Caki2 (cell line): ENCODE measurements around the gene MAPK8IP3. TPM values are rescaled to one million over a fixed set of nuclear protein-coding genes. Genes with fewer than 3 reads are reported as not detected.

ENCODE experiments used
- DNase-seq: peaks from one replicate; pipeline ENCODE4 v3.0.0-alpha.2; 2015; ENCODE audit warnings: low read depth
- in situ Hi-C: cut with HindIII; loops from 2 replicates; pipeline ENCODE4 v1.10.0; 2016; ENCODE audit warnings: low sequenced_read_pairs, low pct_unique_long_range_greater_than_20kb, mixed read lengths
- total RNA-seq: library from RNA; depleted of rRNA; stranded (reverse); fragments of >200 nt; shearing (Covaris generic); gene quantifications from 2 replicates; pipeline ENCODE4 v1.2.3, GENCODE V29; 2014; ENCODE audit warnings: low replicate concordance

Gene MAPK8IP3
- total RNA-seq, 1 experiment from 2014 or later: 13.8 TPM

- in situ Hi-C loops: no loop called here
- DNase-seq: no peak
These were observed 60.7 kb downstream of the MAPK8IP3 start for GRCh38 chr16:1766701-1767100.

GRCh38 chr16:1767116-1767994, 61.4 kb downstream of the MAPK8IP3 start:
- in situ Hi-C loops: no loop called here
- no peak for DNase-seq

- no peak for DNase-seq
- in situ Hi-C loops: no loop called here
These were observed 62.2 kb downstream of the MAPK8IP3 start for GRCh38 chr16:1768061-1768766.

GRCh38 chr16:1768767-1769401, 62.9 kb downstream of the MAPK8IP3 start:
- no peak for DNase-seq
- in situ Hi-C loops: no loop called here

- DNase-seq: no peak
- in situ Hi-C loops: no loop called here
These were observed 63.7 kb downstream of the MAPK8IP3 start for GRCh38 chr16:1769402-1770300.

GRCh38 chr16:1770328-1771187, 64.6 kb downstream of the MAPK8IP3 start:
- DNase-seq: peak; percentile 75
- in situ Hi-C loops: no loop called here

GRCh38 chr16:1771188-1771863, 65.3 kb downstream of the MAPK8IP3 start, which contains the start of gene NME3:
NME3 (minus strand) TSS chr16:1771543; CDS start chr16:1771534, 9 bp downstream.
- peak; percentile 75 for DNase-seq
- in situ Hi-C loops: no loop called here

- DNase-seq: no peak
- in situ Hi-C loops: no loop called here
These were observed 65.9 kb downstream of the MAPK8IP3 start for GRCh38 chr16:1771864-1772361.

GRCh38 chr16:1772362-1772907, 66.4 kb downstream of the MAPK8IP3 start, which contains the start of gene EME2:
EME2 (plus strand) TSS chr16:1772810; CDS start chr16:1773228, 418 bp downstream.
- in situ Hi-C loops: no loop called here
- DNase-seq: peak; percentile 55

- in situ Hi-C loops: no loop called here
- DNase-seq: peak; percentile 88
These were observed 67.1 kb downstream of the MAPK8IP3 start, which contains the start of gene MRPS34 for GRCh38 chr16:1772908-1773702. MRPS34 (minus strand) TSS chr16:1773134; CDS start chr16:1773119, 15 bp downstream.

GRCh38 chr16:1773703-1774447, 67.9 kb downstream of the MAPK8IP3 start:
- in situ Hi-C loops: no loop called here
- DNase-seq: no peak

GRCh38 chr16:1774448-1774780, 68.4 kb downstream of the MAPK8IP3 start:
- in situ Hi-C loops: no loop called here
- no peak for DNase-seq

- in situ Hi-C loops: no loop called here
- no peak for DNase-seq
These were observed 69.2 kb downstream of the MAPK8IP3 start for GRCh38 chr16:1775006-1775845.
